ENCODE data around the gene TUBB4B.

The TUBB4B gene

DNA sequence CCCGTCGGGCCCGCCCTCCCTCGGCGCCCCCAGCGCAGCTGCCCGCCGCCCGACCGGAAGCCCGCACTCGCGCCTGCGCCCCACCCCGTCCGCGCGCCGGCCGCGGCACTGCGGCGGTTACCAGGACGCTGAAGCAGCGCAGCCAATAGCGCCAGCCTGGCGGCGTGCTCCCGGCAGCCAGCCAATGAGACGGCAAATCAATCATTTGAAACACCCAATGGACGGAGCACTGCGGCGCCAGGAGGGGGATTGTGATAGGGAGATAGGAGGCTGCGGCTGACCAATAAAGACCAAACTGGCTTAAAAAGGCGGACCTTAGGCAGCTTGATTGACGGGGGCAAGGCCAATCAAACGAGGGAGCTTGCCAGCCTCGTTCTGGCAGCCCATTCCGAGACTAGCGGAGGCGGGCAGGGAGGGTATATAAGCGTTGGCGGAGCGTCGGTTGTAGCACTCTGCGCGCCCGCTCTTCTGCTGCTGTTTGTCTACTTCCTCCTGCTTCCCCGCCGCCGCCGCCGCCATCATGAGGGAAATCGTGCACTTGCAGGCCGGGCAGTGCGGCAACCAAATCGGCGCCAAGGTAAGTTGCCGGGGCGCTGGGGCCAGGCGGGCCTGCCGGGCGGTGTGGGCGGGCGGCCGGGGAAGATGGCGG is at the start of gene TUBB4B:
TSS of gene TUBB4B (plus strand) at position 447 of the 649 bp plus-strand sequence. CDS start at position 521, 74 bp downstream.
- peak; percentile 100 for DNase-seq (ENCODE audit: low read depth, low spot score)

DNA sequence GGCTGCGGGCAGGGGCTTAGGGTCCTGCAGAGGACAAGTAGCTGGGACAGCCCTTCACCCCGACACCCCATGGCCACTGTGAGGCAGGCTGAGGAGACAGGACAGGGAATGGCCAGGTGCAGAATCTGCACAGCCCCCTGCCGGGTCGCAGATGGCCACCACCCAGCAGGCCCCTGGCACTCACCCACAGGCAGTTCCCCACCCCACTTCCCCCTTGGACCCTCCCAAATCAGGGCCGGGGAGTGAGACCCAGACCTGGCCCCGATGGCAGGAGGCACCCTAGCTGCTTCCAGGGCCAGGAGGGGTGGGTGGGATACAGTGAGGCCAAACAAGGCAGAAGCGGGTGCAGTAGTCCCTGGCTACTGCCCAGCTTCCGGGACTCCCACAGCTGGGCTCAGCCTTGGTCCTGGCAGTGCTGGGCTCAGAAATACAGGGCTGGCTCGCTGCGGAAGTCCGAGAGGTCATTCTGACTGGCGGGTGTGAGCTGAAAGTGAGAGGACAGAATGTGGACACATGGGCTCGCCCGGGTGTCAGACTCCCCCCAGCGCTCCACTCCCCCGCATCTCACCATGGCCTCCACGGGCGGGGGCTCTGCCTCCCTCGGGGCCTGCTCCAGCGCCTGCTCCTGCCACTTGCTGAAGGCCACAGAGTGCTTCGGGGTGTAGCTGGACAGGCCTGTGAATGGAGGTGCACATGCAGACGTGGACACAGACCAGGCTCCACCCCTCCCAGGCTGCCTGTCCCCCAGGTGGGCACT is 49.2 kb upstream of the TUBB4B start:
- no peak for DNase-seq (ENCODE audit: low read depth, low spot score)

DNA sequence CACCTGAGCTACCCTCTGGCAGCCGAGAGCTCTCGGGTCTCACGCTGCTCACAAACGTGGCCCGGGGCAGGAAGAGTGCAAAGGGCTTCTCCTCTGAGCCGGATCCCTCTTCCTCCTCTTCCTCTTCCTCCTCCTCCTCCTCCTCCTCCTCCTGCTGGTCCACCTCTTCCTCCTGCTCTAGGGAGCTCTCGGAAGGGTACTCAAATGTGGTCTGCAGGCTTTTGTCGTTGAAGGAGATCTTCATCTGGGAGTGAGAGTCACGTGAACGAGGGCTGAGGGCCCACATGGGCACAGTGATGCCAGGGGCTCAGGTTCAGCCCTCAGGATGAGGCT is 48.7 kb upstream of the TUBB4B start:
- no peak for DNase-seq (ENCODE audit: low read depth, low spot score)

DNA sequence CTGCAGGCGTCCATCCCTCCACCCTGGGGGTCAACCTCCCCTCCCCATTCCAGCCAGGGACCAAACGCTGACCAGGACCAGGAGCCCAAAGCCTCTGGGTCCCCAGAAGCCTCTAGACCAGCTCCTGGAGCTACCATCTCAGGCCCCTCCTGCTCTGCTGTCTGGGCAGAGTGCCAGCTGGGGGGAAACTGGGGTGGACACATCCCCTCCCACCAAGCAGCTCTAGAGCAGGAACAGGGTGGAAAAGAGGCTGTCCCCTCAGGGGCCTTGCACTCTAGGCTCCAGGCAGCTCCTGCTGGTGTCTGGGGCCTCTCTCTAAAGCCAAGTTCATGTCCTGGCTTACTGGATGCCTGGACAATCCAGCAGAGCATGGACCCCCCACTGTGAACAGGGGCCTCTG is 48.2 kb upstream of the TUBB4B start:
- DNase-seq (ENCODE audit: low read depth, low spot score): no peak

DNA sequence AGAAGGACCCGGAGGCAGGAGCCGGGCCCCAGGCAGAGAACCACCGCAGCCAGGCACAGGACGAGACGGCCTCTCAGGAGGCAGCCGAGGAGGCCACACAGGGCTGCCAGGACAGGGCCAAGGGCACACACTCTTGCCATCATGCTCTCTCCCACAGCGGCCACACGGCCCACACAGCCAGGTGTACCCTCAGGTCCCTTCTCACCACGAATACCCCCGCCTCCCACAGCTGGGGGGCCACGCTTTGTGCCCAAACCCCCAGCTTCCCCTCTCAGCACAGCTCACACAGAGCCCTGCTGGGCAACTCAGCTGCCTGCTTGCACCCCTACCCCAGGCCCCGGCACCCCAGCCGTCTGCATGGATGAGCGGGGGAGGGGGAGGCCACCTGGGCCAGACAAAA is 47.3 kb upstream of the TUBB4B start:
- DNase-seq (ENCODE audit: low read depth, low spot score): no peak

DNA sequence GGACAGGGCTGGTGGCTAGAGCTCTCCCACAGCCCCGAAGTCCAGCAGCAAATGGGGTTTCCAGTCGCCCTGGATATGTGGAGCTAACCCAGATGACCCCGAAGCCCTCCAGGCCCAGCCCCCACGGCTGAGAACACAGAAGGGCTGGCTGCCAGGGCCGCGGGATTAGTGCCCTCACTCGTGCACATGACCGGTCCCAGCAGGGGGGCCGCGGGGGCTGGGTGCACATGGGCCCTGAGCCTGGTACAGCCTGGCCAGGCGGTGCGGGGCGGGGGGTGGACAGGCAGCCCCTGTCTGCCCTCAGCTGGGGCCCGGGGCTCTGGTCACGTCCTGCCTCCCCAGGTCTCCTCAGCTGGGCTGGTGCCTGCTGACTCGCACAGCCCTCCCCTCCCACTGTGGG is 46.7 kb upstream of the TUBB4B start:
- peak; percentile 27 for DNase-seq (ENCODE audit: low read depth, low spot score)

DNA sequence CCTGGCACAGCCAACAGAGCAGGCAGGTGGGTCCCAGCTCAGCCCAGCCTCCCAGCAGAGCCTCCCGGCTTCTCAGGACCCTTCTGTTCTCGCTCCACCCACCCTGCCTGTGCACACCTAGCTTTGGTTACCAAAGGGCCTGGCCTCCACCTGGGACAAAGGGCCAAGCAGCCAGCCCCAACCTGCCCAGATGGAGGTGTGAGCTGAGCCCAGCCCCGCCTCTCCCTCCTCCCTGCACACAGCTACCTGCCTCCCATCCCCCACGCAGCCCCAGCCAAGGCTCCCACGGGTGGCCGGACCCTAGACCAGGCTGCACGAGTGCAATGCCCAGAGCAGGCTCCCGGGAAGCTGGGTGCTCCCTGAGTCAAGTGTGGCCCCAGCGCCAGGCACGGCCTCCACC is 46.2 kb upstream of the TUBB4B start:
- DNase-seq (ENCODE audit: low read depth, low spot score): no peak

DNA sequence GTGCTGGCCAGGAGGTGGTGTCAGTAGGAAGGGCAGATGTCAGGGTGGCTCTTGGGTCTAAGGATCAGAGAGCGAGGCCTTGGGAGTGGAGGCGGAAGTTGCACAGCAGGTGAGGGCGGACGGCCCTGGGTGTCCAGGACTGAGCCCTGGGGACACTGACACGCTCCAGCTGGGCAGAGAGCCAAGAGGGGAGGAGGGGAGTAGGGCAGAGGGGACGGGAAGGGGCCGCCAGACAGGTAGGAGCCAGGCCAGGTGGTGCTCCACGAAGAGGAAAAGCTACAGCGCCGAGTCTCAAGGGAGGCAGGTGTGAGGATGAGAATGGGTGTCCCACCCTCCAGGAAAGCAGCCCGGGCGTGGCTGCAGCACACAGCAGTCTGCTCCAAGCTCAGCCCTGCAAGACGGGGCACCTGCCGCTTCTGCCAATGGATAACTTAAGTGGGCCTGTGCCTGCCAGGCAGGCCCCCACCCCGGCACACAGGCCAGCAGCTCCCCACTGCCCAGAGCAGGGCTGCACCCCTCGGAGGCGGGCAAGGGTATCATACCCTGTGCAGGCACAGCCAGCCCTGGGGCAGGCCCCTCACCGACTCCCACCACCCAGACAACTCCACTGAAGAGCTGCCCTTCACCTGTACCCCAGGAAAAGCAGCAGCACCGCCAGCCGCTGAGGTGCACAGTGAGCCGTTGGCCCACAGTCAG is 45.4 kb upstream of the TUBB4B start:
- no peak for DNase-seq (ENCODE audit: low read depth, low spot score)

DNA sequence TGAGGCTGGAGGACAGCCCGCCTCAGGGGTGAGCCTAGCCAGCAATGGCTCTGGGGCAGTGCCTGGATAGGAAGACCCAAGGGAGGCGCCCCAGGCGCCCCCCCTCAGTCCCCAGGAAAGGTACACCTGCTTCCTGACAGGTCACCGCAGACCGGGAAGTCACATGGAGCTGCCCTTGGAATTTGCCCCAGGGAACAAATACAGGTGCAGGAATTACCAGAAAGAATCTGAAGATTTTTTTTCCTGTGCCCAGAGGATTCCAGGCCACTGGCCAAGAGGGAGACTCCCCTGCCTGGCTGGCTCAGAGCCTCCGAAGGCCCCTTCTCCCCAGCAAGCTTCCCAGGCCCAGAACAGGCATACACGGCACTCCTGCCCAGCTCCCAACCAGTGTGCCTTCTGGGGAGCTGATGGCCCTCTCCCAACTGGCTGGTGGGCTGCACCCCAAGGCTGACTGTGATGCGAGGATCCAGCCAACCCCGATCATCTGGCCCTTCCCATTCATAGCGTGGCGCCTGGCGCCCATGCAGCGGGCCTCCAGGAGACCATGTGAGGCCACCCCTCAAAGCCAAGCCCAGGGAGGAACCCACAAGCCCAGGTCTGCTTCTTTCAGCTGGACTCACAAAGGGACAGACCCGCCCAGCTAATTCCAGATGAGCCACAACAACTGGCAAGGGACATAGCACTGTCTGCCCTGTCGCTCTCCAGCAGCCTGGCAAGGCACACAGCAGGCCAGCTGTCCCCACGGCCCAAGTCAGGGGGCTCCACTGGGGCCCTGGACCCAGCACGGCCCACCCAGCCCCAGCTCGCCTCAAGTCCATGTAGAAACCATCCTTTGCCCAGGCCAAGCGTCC is 42.8 kb upstream of the TUBB4B start:
- peak; percentile 43 for DNase-seq (ENCODE audit: low read depth, low spot score)

DNA sequence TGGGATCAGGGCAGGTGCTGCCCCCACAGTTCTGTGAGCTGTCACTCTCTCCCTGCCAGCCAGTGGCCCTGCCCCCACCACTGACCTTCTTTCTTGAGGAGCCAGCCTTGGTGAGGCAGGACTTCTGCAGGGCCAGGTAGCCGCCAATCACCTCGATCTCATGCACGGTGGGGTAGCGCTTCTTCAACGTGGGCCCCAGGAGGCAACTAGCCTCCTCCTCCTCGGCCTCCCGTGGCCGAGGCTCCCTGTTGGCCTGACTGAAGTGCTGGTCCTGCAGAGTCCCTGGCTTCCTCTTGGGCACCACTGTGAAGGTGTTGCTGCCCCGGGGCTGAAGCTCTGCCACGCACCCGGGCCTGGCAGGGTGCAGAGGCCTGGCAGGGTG is 42.2 kb upstream of the TUBB4B start:
- DNase-seq (ENCODE audit: low read depth, low spot score): no peak

DNA sequence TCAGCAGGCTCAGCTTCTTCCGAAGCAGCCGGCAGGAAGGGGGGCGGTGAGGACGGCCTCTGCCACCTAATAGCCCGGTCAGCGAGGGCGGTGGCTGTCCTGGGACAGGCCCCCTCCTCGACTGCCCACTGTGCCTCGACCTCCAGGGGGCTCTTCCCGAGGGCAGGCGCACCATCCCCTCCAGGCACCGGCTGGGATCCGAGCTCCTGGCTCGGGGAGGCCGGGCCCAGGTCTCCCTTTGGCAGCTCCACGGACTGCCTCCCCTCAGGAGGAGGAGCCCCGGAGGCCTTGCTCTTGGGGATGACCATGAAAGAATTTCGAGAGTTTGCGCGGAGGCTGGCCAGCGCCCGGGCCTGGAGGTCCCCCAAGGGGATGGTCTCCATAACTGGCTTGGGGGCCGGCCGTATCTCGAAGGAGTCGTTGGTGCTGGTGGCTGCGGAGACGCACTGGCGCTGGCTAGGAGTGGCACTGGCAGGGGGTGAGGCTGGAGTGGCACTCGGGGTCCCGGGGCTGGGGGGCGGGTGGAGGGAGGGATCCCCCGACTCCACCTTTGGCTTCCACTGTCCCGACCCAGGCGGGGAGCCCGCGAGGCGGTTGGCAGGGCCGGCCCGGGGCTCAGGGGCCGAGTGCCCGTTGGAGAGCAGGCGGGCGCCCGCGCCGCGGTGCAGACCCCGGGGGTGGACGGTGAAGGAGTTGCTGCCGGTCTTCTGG is 41.5 kb upstream of the TUBB4B start:
- peak; percentile 52 for DNase-seq (ENCODE audit: low read depth, low spot score)

DNA sequence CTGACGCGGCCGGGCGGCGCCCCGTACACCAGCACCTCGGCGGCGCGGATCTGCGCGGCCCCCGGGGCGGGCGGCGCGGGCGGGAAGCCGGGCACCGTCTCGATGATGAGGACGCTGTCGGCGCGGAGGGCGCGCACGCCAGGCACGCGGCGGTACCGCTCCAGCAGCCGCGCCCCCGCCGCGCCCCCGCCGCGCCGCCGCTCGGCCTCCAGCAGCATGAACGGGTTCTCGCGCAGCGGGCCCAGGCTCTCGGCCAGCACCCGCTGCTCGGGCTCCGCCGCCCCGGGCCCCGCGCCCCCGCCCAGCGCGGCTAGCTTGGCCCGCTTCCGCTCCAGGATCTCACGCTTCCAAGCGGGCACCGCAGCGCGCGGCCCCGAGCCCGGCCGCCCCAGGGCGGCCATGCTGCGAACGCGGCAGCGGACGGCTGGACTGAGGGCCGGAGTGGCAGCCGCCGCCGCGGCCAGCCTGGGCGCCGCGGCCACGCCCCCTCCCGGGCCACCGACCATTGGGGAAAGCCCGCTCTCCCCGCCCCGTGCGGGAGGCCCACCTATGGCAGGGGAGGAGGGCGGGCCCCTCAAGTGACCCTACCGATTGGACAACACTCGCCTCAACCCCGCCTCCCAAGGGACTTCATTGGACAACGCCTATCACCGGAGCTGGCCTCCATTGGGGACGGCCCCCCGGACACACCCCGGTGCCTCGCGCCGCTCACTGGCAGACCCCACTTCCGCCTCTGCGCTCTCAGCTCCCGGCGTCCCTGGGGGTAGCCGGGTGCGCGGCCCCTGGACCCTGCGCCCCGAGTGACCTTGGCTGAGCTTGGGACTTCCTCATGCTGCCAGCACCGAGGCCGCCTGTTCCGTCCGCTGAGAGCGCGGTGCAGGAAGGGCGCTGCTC is 40.5 kb upstream of the TUBB4B start, which contains the start of gene TPRN:
TSS of gene TPRN (minus strand) at position 431 of the 894 bp plus-strand sequence. CDS start at position 401, 30 bp downstream.
- DNase-seq (ENCODE audit: low read depth, low spot score): peak; percentile 100

DNA sequence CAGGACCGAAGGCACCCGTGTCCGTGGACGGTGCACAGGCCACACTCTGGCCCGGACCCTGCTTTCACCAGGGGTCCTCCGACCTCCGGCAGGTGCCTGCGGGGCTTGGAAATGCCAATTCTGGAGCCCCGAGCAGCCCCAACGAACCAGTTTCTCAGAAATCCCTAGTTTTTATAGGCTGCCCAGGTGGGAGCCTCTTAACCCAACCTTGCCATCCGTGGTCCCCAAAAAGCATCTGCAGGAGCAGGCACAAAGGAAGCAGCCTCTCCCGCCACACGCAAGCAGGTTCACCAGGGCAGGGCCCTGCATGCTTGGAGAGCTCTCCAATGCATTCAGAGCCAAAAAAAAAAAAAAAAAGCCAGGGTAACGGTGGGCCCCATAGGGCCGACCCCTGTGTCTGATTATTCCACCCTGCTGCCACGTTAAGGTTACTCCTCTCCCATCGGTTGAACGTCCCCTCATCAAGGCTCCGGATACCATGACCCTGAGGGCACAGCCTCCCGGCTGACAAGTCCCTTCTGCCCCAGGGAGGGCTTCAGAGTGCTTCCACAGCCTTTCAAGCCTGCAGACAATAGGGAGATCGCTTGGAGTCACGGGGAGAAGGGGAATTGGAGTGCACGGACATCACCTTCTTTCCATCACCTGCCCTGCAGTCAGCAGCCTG is 39.8 kb upstream of the TUBB4B start:
- DNase-seq (ENCODE audit: low read depth, low spot score): no peak

DNA sequence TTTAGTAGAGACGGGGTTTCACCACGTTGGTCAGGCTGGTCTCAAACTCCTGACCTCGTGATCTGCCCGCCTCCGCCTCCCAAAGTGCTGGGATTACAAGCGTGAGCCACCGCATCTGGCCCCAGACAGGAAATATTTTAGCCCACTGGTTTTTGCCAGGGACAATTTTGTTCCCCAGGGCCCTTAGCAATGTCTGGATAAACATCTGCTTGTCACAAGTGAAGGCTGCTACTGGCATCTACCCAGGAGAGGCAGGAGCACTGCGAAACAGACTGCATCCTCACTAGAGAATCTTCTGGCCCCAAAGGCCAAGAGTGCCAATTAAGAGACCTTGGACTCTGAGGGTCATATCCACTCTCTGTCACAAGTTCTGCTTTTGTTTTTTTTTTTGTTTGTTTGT is 38.1 kb upstream of the TUBB4B start:
- no peak for DNase-seq (ENCODE audit: low read depth, low spot score)

DNA sequence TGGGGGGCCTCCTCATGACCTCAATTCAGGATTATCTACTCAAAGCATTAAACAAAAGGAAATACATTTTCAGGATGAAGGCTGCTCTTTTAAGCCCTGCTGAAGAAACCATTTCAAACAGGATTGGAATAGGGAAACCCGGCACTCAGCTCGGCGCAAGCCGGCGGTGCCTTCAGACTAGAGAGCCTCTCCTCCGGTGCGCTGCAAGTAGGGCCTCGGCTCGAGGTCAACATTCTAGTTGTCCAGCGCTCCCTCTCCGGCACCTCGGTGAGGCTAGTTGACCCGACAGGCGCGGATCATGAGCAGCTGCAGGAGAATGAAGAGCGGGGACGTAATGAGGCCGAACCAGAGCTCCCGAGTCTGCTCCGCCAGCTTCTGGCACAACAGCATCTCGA is 36.4 kb upstream of the TUBB4B start:
- DNase-seq (ENCODE audit: low read depth, low spot score): no peak

DNA sequence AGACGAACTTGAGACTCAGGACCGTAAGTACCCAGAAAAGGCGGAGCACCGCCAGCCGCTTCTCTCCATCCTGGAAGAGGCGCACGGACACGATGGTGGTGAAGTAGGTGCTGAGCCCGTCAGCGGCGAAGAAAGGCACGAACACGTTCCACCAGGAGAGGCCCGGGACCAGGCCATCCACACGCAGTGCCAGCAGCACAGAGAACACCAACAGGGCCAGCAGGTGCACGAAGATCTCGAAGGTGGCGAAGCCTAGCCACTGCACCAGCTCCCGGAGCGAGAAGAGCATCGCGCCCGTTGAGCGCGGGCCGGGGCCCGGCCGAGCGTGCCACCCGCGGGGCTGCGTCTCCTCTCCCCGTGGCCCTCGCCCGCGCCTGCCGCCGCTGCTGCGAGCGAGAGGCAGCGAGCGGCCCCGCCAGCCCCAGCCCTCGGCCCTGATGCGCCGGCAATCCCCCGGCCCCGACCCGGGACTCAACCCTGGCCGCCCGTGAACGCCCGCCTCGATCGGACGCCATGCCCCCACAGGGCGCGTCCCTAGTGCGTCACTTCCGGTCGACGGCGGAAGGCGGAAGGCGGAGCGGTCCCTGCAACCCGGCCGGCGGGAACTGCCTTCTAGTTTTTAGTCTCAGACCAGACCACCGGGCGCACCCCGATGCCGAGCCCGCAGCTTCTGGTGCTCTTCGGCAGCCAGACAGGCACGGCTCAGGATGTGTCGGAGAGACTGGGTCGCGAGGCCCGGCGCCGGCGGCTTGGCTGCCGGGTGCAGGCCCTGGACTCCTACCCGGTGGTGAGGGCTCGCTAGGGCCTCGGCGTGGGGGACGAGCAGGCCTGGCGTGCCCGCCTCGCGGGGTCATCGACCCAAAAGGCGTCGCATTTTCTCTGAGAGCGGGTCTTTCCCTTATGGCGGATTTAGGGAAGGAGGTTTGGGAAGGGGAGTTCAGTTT is 35.7 kb upstream of the TUBB4B start, which contains the start of the genes NDOR1 and TMEM203:
TSS of gene NDOR1 (plus strand) at position 575 of the 944 bp plus-strand sequence. CDS start at position 653, 78 bp downstream.
TSS of gene TMEM203 (minus strand) at position 523 of the 944 bp plus-strand sequence. CDS start at position 289, 234 bp downstream.
- peak; percentile 95 for DNase-seq (ENCODE audit: low read depth, low spot score)

DNA sequence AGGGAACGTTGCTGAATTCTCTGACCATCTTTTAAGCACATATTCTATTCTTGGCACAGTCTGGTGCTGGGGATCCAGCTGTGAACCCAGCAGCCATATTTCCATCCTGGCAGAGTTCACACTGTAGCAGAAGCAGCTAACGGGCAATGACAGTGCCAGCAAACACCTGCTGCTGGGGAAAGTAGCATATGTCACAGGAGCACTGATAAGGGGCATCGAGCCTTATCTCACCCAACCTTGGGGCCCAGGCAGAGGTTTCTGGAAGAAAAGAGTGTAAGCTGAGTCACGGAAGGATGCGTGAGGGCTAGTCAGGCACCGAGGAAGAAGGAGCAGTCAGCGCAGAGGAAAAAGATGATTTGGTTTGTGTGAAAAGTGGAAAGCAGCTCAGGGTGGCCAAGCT is 34.5 kb upstream of the TUBB4B start:
- DNase-seq (ENCODE audit: low read depth, low spot score): no peak

DNA sequence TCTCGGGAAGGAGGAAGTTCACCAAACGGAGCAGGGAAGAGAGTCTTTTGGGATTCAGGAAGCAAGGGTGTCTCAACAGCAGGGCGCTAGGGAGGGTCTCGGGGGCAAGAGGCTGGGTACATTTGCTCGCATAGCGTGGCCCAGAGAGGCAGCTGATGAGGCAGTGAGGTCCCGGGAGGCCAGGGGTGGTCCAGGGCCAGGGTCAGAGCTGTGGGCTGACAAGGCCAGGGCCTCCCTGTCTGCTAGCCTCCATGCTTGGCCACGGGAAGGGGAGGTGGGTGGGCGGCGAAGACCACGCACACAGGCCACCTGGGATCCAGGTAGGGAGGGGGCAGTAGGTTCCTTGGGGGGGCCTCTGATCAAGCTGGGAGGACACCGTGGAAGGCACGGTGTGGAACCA is 29.6 kb upstream of the TUBB4B start:
- no peak for DNase-seq (ENCODE audit: low read depth, low spot score)

Measured in astrocyte of the hippocampus (primary cell).